Articular chondrocyte of knee joint (primary cell): ENCODE results near the gene PPFIA4. TPM values are rescaled to one million over a fixed set of nuclear protein-coding genes. Genes with fewer than 3 reads are reported as not detected.

ENCODE experiments used
- total RNA-seq: library from RNA; depleted of rRNA; stranded (reverse); fragments of >200 nt; gene quantifications from 2 replicates; pipeline ENCODE4 v1.2.3, GENCODE V29; 2012

Gene PPFIA4
- total RNA-seq: 29.6 and 50.0 TPM in 2 replicates

GRCh38 chr1:203026031-203026665, at the start of gene PPFIA4:
Gene PPFIA4 (plus strand): TSS chr1:203026491. CDS start chr1:203039009, 12,518 bp downstream.

DNA sequence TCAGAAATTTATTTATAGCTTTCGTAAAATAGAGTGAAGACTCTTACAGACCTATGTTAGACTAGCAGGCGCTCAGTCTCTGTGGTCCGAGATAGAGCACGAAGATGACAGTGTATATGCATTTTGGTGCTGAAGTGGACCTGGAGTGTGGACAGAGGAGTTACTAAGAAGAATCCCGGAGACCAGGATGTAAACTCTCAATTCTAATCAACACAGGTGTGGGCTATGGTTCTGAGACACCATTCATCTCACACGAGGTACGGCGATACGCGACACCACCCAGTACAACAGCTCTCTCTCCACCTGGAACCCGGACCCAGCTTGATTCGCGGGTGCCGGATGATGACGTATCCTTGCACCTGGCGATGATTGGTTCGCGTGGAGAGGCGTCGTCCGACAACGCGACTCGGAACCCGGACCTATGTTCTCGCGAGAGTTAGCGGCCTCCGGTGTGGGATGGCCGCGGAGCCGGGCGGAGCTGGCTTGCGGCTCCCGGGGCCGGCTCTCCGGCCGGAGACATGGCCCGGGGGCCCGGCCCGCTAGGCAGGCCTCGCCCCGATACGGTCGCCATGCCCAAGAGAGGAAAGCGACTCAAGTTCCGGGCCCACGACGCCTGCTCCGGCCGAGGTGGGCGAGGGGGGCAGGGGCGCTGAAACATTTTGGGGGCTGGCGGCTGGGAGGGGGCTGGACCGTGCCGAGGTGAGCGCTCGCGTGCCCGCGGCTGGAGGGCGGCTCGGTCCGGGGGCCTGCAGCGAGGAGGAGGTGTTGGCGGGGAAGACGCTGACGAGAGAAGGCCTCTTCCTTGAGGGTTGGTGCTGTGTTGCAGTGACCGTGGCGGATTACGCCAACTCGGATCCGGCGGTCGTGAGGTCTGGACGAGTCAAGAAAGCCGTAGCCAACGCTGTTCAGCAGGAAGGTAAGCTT, 19.1 kb upstream of the PPFIA4 start, which contains the start of gene TMEM183A:
TMEM183A (plus strand) TSS at position 427 of the 924 bp plus-strand sequence; CDS start at position 519, 92 bp downstream.

GRCh38 chr1:203085528-203086406, 59.5 kb downstream of the PPFIA4 start, which contains the start of gene MYOG:
Gene MYOG (minus strand): TSS chr1:203086012. CDS start chr1:203085961, 51 bp downstream.

GRCh38 chr1:203127666-203128430, 101.6 kb downstream of the PPFIA4 start, which contains the start of gene ADORA1:
Gene ADORA1 (plus strand): TSS chr1:203127726. CDS start chr1:203128842, 1,116 bp downstream.

Other genes starting within 250 kb of the PPFIA4 start
- gene KDM5B, start 218.1 kb upstream of the PPFIA4 start, total RNA-seq: 123 and 129 TPM in 2 replicates
- gene PCAT6, start 215.5 kb upstream of the PPFIA4 start, total RNA-seq: 0.52 and 0.97 TPM in 2 replicates
- 7.2 and 7.3 TPM in 2 replicates for gene RABIF, start 137.3 kb upstream of the PPFIA4 start, total RNA-seq
- 29.5 and 35.0 TPM in 2 replicates for gene KLHL12, start 99.3 kb upstream of the PPFIA4 start, total RNA-seq
- gene ADIPOR1, start 68.2 kb upstream of the PPFIA4 start, total RNA-seq: 71.1 and 90.7 TPM in 2 replicates
- 45.2 and 46.2 TPM in 2 replicates for gene CYB5R1, start 59.2 kb upstream of the PPFIA4 start, total RNA-seq
- gene TMEM183A, start 19.1 kb upstream of the PPFIA4 start, total RNA-seq: 103 TPM in 2 replicates
- not detected in 2 replicates for gene MYOG, start 59.5 kb downstream of the PPFIA4 start, total RNA-seq
- 15.8 and 20.2 TPM in 2 replicates for gene ADORA1, start 101.2 kb downstream of the PPFIA4 start, total RNA-seq
- gene MYBPH, start 149.3 kb downstream of the PPFIA4 start, total RNA-seq: 0.52 and 0.54 TPM in 2 replicates
- gene CHI3L1, start 160.2 kb downstream of the PPFIA4 start, total RNA-seq: 5,061 and 6,408 TPM in 2 replicates
- under 0.01 TPM in 2 replicates for gene CHIT1, start 203.2 kb downstream of the PPFIA4 start, total RNA-seq